ENCODE data around the gene PNPLA7.
A peak's percentile ranks its signal among the peaks of the same experiment; 100 is the strongest.
"Not testable (repeated sequence)": the region's sequence is repeated elsewhere in the genome, so short reads cannot be mapped to it uniquely, and the experiment has no call there.

PNPLA7 gene

DNA sequence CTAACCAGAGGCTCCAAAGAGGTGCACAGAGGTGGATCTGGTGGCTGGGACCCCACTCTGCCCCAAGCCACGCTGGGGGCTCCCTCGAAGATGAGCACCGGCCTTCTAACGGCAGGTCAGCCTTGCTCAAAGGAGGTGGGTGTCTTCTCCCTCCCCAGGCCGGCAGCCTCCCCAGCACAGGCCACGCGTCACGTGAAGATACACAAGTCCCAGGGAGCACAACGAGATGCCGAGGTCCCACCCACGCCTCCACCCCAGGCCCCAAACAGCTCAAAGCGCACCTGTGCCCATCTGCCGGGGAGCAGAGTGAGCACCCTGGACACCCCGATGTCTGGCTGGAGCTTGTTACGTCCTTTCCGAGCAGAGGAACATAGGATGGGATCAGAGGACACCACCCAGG is 12.1 kb downstream of the PNPLA7 start:
- no peak for DNase-seq

DNA sequence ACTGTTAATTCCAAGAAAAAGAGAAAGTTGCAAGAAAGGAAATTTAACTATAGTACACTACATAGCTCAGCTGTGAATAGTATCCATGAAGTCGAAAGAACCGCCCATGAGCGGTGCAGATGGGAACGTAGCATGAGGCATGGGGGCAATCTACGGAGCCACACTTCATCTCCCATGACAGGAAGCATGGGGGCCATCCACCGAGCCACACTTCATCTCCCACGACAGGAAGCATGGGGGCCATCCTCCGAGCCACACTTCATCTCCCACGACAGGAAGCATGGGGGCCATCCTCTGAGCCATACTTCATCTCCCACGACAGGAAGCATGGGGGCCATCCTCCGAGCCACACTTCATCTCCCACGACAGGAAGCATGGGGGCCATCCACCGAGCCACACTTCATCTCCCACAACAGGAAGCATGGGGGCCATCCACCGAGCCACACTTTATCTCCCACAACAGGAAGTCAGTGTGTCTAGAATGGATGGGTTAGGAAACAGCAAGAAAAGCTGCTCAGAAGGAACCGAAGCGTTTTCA is 13.5 kb downstream of the PNPLA7 start:
- DNase-seq, result peak; percentile 84

DNA sequence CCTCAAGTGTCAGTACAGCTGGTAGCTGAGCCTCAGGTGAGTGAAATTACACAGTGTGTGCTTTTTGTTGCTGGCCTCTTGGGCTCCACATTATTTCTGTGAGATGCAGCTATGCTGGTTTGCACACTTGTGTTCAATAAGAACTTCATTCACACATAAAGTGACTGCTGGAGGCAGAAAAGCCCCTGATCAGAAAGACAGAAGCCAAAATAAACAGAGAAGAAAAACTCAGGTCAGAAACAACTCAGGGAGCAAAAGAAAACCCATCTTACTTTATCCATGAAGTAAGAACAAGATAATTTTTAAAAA is 15.1 kb downstream of the PNPLA7 start:
- DNase-seq, result no peak

DNA sequence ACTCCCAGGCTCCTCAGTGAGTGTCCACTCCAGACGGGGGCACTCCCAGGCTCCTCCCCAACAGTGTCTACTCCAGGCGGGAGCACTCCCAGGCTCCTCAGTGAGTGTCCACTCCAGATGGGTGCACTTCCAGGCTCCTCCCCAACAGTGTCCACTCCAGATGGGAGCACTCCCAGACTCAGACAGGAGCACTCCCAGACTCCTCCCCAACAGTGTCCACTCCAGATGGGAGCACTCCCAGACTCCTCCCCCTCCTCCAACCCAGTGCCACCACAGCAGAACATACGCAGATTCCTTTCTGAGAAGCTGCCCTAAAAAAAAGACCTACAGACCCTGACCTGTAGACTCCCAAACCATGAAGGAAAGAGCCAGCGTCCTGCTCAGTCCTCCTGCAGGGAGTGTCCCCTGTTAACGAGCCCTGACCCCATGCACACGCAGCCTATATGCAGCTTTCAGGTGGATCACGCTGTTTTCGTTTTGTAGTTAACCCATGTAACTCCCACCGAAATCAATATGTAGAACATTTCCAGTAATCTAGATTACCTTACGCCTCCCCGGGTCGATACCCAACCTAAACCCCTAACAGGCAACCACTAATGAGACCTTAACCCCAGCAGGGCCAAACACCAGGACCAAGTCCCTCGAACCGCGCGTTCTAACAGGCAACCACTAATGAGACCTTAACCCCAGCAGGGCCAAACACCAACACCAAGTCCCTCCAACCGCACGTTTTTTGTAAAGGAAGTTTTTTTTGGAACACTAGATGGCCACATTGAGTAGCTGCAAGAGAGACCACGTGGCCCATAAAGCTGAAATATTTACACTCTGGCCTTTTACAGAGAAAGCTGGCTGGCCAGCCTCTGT is 15.7 kb downstream of the PNPLA7 start:
- peak; percentile 92 for DNase-seq

DNA sequence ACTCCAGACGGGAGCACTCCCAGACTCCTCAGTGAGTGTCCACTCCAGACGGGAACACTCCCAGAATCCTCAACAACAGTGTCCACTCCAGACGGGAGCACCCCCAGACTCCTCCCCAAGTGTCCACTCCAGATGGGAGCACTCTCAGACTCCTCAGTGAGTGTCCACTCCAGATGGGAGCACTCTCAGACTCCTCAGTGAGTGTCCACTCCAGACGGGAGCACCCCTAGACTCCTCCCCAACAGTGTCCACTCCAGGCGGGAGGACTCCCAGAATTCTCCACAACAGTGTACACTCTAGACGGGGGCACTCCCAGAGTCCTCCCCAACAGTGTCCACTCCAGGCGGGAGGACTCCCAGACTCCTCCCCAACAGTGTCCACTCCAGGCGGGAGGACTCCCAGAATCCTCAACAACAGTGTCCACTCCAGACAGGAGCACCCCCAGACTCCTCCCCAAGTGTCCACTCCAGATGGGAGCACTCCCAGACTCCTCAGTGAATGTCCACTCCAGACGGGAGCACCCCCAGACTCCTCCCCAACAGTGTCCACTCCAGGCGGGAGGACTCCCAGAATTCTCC is 17.2 kb downstream of the PNPLA7 start:
- not testable (repeated sequence) for DNase-seq

DNA sequence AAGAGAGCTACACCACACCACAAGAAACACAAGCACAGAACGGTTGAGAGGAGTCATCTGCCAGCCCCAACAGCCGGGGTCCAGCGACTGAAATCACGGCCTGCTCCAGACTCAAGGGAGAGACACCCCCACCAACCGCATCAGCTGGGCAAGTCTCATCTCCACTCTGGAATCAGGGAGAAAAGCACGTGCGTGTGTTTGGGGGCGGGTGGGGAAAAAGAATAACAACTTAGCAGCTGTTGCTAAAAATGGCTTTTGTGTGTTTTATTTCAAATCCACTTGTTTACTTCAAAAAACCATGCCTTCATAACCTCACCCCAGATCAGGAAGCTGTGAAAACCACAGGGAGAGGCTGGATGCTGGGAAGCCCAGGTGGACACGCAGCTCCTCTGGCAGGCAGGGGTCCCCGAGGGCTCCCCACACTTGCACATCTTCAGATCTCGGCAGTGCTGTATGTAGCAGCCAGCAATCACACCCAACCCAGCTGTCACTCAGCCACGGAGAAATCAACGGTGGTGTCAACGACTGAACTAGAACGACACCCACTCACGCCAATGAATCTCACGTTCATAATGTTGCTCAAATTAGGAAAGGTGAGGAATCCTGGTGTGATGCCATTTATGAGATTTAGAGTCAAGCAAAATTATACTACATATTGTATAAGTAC is 19.0 kb downstream of the PNPLA7 start:
- DNase-seq, result no peak

DNA sequence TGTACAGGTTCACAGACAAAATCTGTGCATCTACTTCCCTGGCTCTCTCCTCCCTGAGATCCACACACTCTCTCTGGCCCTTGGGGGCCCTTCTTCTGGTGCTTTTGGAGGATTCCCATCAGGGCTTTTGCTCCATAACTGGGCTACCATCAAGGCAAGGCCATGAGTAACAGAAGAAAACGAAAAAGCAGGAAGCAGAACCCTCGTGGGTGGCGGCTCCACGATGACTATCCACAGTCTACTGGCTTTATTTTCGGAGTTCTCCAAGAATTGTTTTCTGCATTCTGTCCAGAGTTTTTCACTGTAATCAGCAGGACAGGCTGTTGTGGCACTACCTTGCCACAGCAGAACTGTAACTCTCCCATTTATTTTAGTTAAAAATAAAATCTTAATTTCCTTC is 19.9 kb downstream of the PNPLA7 start:
- no peak for DNase-seq

DNA sequence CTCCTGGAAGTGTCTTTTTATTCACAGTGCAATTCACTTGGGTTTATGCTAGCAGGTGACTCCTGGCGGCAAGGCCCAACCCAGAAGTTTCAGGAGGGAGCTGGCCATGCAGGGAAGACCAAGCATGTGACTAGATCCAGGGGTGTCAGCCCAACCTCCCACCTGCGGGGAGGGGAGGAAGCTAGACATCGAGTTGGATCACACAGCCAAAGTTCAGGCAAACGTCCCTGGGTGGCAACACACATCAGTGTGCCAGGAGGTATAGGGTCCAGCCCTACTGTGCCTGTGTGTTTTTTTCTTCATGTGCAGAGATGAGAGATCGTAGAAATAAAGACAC is 25.3 kb downstream of the PNPLA7 start:
- DNase-seq, result no peak

DNA sequence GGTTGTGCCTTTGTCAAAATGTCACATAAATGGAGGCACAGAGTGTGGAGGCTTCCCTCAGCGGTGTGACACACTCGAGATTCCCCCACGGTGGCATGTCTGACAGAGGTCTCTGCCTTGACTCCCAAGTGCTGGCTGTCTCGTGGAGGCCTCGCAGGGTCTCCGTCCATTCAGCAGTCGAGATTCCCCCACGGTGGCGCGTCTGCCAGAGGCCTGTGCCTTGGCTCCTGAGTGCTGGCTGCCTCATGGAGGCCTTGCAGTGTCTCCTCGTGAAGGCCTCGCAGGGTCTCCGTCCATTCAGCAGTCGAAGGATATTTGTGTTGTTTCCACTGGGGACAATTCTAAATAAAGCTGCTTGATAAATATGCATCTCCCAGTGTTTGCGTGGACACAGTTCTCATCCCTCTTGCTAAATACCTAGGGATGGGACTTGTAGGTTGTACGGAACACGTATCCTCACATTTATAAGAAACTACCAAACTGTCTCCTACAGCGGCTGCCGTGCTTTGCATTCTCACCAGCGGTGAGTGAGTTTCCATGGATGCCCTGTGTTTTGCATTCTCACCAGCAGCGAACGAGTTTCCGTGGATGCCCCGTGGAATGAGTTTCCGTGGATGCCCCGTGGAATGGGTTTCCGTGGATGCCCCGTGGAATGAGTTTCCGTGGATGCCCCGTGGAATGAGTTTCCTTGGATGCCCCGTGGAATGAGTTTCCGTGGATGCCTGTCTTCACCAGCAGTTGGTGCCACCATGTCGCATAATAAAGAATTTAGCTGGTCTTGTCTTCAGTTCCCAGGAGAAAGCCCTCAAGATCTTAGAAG is 25.8 kb downstream of the PNPLA7 start:
- DNase-seq, result no peak

DNA sequence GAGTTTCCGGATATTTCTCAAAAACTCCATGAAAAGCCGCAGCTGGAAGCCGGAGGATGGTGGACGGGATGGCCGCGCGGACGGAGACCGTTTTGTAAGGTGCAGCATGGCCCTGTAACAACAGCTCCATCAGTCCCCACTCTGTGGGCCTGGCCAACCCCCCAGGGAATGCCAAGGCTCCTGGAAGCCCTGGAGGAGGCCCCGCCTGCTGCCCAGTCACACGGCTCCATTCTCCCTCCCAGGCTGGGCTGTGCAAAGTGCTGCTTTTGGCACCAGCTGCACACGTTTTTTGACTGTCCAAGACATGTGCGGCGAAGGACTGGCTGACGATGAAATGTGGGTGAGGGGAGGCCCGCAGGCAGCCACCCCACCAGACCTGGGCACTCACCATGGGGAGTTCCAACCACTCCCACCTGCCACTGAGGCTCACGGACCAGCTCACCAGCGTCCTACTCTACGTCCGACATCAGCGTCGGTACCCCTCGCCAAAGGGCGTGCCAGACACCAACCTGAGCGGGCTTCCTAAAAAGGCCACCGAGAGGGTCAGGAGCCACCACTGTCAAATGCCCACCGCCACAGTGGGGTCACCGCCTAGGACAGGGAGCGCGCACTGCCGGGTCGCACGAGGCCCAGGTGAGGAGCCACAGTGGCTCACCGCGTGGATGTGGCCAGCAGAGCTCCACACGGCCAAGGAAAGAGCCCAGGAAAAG is 27.3 kb downstream of the PNPLA7 start:
- DNase-seq, result no peak

DNA sequence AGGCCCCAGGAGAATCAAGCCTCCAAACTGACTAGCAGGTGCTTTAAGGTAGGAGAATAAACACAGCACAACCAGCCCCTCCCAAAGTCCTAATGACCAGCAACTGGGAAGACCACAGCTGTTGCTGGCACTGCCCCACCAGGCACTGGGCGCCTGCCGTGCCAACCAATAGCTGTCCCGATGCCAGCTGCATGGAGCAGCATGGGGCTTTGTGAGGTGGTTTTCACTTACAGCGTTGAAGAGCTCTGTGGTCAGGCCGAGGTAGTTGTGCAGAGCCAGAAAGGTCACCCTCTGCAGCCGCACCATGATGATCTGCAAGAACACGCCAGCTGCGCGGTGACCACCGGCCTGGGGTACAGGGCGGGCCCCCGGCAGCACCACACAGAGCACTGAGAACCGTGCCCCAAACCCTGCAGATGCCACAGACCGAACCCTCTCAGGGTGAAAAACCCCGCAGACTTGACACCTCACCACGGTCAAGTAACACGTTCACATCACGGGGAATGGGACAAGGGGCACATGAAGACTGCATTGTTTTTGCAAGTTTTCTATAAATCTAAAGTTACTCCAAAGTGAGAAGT is 28.7 kb downstream of the PNPLA7 start:
- no peak for DNase-seq

DNA sequence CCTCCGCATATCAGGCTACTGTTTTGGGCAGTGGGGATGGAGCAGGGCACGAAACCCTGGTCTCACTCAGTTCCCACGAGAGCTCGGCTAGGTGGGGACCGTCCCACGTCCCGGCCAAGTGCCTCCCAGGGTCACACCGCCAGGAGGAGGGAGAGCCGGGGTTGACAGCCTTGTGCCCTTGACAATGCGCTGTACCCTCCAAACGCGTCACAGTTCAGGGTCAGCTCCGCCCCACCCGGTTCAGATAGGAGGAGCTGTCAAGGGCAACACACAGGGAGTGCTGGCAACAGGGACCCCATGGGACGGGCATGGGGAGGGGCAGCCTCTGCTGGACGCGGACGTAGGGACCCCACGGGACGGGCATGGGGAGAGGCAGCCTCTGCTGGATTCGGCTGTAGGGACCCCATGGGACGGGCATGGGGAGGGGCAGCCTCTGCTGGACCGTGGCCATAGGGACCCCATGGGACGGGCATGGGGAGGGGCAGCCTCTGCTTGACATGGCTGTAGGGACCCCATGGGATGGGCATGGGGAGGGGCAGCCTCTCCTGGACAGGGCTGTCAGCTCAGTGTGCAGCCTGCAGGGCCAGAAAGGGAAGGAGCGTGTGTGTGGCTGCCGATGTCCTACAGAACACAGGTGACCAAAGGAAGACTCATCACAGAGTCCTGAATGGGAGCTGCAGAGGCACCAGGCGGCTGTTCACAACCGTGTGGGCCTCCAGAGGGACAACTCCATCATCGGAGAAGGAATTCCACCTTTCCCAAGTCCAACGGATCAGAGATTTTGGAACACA is 29.4 kb downstream of the PNPLA7 start:
- DNase-seq, result no peak

DNA sequence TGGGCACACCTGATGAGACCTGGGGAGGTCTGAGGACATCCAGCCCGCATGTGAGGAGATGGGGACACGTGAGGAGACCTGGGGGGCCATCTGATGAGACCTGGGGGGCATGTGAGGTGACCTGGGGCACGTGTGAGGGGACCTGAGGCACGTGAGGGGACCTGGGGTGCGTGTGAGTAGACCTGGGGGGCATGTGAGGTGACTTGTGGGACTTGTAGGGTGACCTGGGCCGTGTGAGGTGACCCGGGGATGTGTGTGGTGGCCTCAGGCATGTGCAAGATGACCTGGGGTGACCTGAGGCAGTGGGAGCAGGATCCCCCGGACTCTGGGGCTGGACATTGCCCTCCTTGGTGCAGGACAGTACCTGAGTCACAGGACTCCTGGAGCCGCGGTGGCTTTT is 30.6 kb downstream of the PNPLA7 start:
- DNase-seq, result no peak

DNA sequence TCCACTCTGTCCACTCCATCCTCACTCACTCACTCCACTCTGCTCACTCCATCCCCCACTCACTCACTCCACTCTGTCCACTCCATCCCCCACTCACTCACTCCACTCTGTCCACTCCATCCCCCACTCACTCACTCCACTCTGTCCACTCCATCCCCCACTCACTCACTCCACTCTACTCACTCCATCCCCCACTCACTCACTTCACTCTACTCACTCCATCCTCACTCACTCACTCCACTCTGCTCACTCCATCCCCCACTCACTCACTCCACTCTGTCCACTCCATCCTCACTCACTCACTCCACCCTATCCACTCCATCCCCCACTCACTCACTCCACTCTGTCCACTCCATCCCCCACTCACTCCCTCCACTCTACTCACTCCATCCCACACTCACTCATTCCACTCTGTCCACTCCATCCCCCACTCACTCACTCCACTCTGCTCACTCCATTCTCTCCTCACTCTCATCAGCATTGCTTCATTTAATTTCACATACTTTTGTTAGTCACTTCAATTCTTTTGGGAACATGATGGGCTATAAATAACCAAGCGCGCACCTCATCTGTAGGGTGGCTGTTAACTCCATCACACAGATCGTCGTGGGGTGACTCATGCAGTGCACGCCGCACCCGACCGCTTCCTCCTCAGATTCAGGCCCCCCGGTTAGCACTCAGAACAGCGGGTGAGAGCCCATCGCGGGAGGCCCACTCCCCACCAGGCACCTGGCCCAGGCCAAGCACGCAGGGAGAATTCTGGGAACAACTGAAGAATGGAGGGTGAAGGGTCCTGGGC is 31.3 kb downstream of the PNPLA7 start:
- DNase-seq, result not testable (repeated sequence)

DNA sequence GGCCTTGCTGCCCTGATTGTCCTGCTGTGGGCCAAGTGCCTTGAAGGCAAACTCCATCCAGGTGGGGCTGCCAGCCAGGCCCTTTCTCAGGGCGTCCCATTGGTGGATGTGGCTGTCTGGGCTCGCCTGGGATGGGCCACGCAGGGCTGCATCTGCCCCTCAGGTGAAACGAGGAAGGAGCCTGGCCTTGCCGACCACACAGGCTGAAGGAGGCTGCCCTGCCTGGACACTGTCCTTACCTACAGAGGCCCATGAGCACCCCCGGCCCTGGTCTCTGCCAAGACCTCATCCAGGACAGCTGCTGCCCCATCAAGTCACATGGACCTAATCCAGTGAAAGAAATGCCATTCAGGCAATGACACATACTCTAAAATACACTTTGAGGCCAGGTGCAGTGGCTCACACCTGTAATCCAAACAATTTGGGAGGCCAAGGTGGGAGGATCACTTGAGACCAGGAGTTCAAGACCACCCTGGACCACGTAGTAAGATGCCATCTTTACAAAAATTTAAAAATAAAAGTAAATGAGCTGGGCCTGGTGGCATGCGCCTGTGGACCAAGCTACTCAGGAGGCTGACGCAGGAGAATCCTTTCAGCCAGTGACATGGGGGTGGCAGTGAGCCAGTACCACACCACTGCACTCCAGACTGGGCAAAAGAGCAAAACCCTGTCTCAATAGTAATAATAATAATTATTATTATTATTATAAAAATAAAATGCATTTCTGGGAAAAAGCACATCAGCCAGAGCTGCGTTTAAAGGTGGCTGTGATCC is 33.9 kb downstream of the PNPLA7 start:
- no peak for DNase-seq

DNA sequence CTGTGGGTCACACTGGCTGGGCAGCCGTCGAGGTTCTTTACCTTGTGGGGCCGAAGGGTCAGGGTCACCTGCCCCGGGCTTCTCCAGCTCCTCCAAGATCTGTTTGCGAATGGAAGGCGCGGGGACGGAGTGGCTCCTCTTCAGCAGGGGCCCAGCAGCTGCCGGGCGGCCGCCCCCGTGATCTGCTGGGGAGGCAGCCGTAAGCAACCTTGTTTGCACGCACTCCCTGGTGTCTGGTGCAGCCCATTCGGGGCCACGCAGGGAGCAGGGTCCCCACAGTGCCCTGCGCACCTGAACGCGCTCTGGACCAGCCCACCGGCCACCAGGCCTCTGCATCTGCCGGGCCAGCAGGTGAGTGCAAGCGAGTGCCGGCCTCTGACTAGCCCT is 34.9 kb downstream of the PNPLA7 start:
- no peak for DNase-seq

DNA sequence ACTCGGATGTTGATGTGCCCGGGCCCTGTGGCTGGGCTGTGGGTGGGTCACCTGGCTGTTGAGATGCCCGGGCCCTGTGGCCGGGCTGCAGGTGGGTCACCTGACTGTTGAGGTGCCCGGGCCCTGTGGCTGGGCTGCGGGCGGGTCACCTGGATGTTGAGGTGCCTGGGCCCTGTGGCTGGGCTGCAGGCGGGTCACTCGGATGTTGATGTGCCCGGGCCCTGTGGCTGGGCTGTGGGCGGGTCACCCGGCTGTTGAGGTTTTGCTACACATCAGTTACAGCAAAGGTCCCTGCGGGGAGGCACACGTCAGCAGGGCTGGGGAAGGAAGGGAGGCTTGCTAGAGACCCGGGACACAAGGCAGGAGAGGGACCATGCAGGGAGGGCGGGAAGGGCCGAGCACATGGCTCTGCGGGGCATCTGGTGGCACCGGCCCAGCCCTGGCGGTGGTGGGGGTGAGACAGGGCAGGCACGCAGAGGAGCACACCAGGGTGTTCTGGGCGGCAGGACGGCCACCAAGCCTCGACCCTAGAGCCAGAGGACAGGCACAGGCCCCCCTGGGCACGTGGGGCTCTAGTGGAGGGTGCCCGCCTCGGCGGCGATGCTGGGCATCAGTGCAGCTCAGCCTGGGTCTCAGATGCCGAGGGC is 35.4 kb downstream of the PNPLA7 start:
- no peak for DNase-seq

DNA sequence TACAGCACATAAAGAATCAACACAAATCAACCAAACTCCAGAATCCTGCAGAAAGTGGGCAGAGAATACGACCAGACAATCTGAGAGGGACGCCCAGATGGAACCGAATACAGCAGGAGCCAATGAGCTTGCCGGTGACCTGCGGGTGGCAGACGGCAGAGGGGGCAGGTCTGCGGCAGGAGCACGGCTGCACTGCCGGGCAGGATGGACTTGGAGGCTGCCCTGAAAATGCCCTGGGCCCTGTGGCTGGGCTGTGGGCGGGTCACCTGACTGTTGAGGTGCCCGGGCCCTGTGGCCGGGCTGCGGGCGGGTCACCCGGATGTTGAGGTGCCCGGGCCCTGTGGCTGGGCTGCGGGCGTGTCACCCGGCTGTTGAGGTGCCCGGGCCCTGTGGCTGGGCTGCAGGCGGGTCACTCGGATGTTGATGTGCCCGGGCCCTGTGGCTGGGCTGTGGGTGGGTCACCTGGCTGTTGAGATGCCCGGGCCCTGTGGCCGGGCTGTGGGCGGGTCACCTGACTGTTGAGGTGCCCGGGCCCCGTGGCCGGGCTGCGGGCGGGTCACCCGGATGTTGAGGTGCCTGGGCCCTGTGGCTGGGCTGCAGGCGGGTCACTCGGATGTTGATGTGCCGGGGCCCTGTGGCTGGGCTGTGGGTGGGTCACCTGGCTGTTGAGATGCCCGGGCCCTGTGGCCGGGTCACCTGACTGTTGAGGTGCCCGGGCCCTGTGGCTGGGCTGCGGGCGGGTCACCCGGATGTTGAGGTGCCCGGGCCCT is 36.2 kb downstream of the PNPLA7 start:
- not testable (repeated sequence) for DNase-seq
